Progenitor cell of endocrine pancreas (in vitro differentiated cells): ENCODE measurements around the gene SPOCK2. TPM values are rescaled to one million over a fixed set of nuclear protein-coding genes. Genes with fewer than 3 reads are reported as not detected.

Source experiments
- DNase-seq: peaks from one replicate; pipeline ENCODE4 v3.0.0; 2021; ENCODE audit warnings: low spot score; ENCODE audit not compliant: unreplicated experiment
- H3K27ac Mint-ChIP-seq: 2 replicates; pipeline ENCODE4 v1.8.0; 2021; ENCODE audit warnings: mild to moderate bottlenecking, moderate library complexity, mixed read lengths
- H3K27me3 Mint-ChIP-seq: 2 replicates; pipeline ENCODE4 v1.8.0; 2021; ENCODE audit warnings: mixed read lengths
- H3K36me3 Mint-ChIP-seq: 2 replicates; pipeline ENCODE4 v1.8.0; 2022; ENCODE audit warnings: mixed read lengths; ENCODE audit not compliant: insufficient read depth
- H3K4me1 Mint-ChIP-seq: 2 replicates; pipeline ENCODE4 v1.8.0; 2021; ENCODE audit warnings: low read depth, mixed read lengths
- H3K4me3 Mint-ChIP-seq: 2 replicates; pipeline ENCODE4 v1.8.0; 2021; ENCODE audit warnings: low read depth, mild to moderate bottlenecking, moderate library complexity, mixed read lengths
- H3K9me3 Mint-ChIP-seq: 2 replicates; pipeline ENCODE4 v1.8.0; 2021; ENCODE audit warnings: low read depth, mixed read lengths
- total RNA-seq: library from RNA; stranded (reverse); gene quantifications from 2 replicates; pipeline ENCODE4 v1.2.1, GENCODE V29; 2021
- TF ChIP-seq, protein P1 (sequence below): fragments of 200-600 bp; sonication (generic); IDR thresholded peaks from one replicate; pipeline ENCODE4 v1.5.0; 2021; ENCODE audit warnings: antibody characterized with exemption, mild to moderate bottlenecking; ENCODE audit not compliant: unreplicated experiment

Gene SPOCK2
- total RNA-seq, 1 donor from 2014 or later: 47.7 TPM

DNA sequence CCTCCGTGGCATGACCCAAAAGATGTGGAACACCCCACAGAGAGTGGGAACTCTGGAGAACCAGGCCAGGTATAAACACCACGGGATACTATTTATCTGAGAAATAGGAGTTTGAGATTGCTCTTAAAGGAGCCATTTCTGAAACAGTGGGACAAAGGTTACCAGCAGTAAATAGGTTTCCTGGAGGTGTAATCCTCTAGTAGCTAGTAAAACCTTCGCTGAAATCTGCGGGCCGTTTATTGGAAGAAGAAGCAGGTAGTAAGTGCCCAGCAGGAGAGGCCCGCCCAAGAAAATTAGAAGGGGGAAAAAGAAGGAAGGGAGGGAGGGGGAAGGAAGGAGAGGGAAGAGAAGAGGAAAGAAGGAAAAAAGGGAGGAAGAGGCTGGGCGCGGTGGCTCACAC is 72.5 kb downstream of the SPOCK2 start:
- no peaks in the 10 kb centered on the region for H3K9me3 Mint-ChIP-seq
- H3K27me3 Mint-ChIP-seq: no peaks in the 10 kb centered on the region
- peaks cover 13% of the 10 kb centered on the region for H3K4me1 Mint-ChIP-seq
- TF ChIP-seq, protein P1, sequence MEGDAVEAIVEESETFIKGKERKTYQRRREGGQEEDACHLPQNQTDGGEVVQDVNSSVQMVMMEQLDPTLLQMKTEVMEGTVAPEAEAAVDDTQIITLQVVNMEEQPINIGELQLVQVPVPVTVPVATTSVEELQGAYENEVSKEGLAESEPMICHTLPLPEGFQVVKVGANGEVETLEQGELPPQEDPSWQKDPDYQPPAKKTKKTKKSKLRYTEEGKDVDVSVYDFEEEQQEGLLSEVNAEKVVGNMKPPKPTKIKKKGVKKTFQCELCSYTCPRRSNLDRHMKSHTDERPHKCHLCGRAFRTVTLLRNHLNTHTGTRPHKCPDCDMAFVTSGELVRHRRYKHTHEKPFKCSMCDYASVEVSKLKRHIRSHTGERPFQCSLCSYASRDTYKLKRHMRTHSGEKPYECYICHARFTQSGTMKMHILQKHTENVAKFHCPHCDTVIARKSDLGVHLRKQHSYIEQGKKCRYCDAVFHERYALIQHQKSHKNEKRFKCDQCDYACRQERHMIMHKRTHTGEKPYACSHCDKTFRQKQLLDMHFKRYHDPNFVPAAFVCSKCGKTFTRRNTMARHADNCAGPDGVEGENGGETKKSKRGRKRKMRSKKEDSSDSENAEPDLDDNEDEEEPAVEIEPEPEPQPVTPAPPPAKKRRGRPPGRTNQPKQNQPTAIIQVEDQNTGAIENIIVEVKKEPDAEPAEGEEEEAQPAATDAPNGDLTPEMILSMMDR: no peak
- no peak overlapping the region for H3K4me3 Mint-ChIP-seq
- no peak overlapping the region for H3K27ac Mint-ChIP-seq
- DNase-seq: no peak
- no peaks in the 10 kb centered on the region for H3K36me3 Mint-ChIP-seq

DNA sequence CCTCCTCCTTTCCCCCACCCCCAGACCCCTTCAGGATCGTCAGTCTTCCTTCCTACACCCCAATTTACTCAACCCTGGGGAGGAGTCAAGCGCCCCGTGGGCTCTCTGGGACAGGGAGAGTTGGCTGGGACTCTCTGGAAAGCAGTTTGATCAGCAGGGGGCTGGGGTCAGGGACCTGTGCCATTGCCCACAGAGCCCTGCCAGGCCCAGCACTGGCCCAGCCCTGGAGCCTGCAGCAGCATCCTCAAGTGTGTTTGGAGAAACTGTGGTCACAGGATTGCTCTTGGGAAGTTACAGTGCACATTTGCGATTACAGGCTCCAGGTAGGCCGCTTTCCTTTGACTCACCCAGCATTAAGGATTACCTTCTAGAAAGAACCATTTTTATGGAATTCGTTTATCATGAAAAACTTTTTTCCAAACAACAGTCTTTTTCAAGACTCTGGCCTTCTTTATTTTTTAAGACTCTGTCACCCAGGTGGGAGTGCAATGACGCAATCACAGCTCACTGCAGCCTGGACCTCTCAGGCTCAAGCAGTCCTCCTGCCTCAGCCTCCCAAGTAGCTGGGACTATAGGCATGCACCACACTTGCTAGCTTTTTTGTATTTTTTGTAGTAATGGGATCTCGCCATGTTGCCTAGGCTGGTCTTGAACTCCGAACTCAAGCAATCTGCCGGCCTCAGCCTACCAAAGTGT is 73.4 kb downstream of the SPOCK2 start:
- TF ChIP-seq, protein P1: no peak
- H3K9me3 Mint-ChIP-seq: no peaks in the 10 kb centered on the region
- no peak overlapping the region for H3K27ac Mint-ChIP-seq
- H3K36me3 Mint-ChIP-seq: no peaks in the 10 kb centered on the region
- H3K4me3 Mint-ChIP-seq: no peak overlapping the region
- DNase-seq: no peak
- peaks cover 13% of the 10 kb centered on the region for H3K4me1 Mint-ChIP-seq
- no peaks in the 10 kb centered on the region for H3K27me3 Mint-ChIP-seq

DNA sequence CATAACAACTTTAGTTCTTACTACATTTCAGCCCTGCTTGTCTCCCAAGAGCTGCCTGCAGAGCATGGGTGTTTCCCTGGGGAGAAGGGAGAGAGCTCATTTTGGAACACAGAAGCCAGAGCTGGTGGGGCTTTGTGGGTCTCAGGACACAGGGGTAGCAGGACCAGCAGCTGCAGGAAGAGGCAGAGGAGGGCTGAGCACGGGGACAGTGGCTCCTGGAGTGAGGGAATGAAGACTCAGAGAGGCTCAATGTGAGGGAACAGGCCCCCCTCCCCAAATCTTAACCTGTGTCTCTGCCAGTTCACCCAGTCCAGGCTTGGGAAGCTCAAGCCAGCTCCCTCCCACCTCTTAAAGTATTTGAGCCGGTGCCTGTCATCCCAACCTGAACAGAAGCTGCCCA is 74.2 kb downstream of the SPOCK2 start:
- H3K4me3 Mint-ChIP-seq: no peak overlapping the region
- H3K36me3 Mint-ChIP-seq: no peaks in the 10 kb centered on the region
- peaks cover 17% of the 10 kb centered on the region for H3K4me1 Mint-ChIP-seq
- DNase-seq: no peak
- H3K27me3 Mint-ChIP-seq: no peaks in the 10 kb centered on the region
- TF ChIP-seq, protein P1: no peak
- no peak overlapping the region for H3K27ac Mint-ChIP-seq
- H3K9me3 Mint-ChIP-seq: no peaks in the 10 kb centered on the region

DNA sequence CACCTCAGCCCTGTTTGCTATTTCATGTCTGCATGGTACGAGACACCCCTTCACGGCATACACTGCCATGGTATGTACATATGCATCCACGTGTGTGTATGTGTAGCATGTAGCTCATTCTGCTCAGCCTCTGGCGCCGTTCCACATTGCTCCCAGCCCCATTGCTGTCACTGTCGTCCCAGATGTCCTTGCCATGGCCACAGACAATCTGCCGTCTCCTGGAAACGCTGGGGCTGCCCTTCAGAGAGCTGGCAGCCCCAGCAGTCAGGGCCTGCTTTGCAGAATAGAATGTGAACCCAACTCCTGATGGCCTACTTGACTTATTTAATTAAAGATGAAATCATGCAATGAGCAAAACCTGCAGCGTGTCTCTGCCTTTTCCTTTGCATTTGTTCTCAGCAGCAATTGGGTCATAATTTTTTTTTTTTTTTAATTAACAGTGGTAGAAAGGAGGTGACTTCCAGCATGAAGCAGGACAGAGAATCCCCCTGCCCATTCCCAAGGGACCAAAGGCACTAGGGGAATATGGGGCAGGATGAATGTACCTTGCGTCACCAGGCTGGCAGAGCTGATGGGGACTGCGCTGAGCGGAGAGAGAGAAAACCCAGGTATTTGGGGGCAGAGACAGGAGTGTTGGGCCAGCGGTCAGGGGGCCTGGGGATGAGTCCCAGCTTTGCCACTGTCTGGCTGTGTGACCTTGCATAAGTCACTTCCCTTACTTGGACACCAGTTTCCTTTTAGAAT is 75.0 kb downstream of the SPOCK2 start:
- H3K27ac Mint-ChIP-seq: peak overlapping the region; percentile 43
- no peak for DNase-seq
- TF ChIP-seq, protein P1: no peak
- no peak overlapping the region for H3K4me3 Mint-ChIP-seq
- H3K9me3 Mint-ChIP-seq: no peaks in the 10 kb centered on the region
- peaks cover 19% of the 10 kb centered on the region for H3K4me1 Mint-ChIP-seq
- H3K27me3 Mint-ChIP-seq: no peaks in the 10 kb centered on the region
- H3K36me3 Mint-ChIP-seq: peaks cover 4% of the 10 kb centered on the region

DNA sequence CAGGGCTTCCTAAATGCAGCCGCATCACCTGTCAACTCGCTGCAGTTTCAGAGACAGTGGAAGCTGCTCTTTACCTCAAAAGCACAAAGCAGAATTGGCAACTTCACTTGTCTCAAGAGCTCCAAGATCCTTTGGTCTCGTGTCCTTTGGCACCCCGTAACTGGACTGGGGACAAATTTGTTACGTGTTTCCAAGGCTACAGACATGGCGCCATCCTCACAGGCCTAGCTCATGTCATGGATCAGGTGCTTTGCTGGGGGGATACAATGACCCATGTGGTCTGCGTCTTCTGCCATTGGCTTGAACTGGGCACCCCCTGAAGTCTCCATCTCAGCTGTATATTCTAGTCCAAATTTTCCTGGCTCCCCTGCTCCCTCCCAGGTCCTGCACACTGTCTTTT is 75.6 kb downstream of the SPOCK2 start:
- Mint-ChIP-seq H3K27me3 (no peaks in the 10 kb centered on the region), H3K36me3 (peaks cover 4% of the 10 kb centered on the region), H3K4me3 (no peak overlapping the region), H3K9me3 (no peaks in the 10 kb centered on the region), H3K4me1 (peaks cover 13% of the 10 kb centered on the region), H3K27ac (peak overlapping the region; percentile 43)
- TF ChIP-seq, protein P1: no peak
- no peak for DNase-seq
